NT2/D1 (cell line): Measurements from ENCODE around the gene HTT-AS.

ENCODE experiments used
- SUZ12 ChIP-seq: IDR thresholded peaks from 2 replicates; pipeline ENCODE4 v1.6.1; 2011; ENCODE audit not compliant: insufficient read length, insufficient read depth; ENCODE audit errors: extremely low read depth
- YY1 ChIP-seq: IDR thresholded peaks from 2 replicates; pipeline ENCODE4 v1.6.1; 2011; ENCODE audit not compliant: insufficient read length, insufficient read depth
- ZNF274 ChIP-seq: IDR thresholded peaks from 2 replicates; pipeline ENCODE4 v1.6.1; 2011; ENCODE audit warnings: mild to moderate bottlenecking, low read depth, low read length

DNA sequence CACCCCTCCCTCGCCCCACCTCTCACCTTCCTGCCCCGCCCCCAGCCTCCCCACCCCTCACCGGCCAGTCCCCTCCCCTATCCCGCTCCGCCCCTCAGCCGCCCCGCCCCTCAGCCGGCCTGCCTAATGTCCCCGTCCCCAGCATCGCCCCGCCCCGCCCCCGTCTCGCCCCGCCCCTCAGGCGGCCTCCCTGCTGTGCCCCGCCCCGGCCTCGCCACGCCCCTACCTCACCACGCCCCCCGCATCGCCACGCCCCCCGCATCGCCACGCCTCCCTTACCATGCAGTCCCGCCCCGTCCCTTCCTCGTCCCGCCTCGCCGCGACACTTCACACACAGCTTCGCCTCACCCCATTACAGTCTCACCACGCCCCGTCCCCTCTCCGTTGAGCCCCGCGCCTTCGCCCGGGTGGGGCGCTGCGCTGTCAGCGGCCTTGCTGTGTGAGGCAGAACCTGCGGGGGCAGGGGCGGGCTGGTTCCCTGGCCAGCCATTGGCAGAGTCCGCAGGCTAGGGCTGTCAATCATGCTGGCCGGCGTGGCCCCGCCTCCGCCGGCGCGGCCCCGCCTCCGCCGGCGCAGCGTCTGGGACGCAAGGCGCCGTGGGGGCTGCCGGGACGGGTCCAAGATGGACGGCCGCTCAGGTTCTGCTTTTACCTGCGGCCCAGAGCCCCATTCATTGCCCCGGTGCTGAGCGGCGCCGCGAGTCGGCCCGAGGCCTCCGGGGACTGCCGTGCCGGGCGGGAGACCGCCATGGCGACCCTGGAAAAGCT is at the start of gene HTT-AS, which contains the start of gene HTT:
- TF ChIP-seq YY1 (peak; percentile 76), SUZ12 (no peak), ZNF274 (no peak)
